Prostate gland (tissue), 2 donors: ENCODE results near the gene RASSF4. TPM values are rescaled to one million over a fixed set of nuclear protein-coding genes. Genes with fewer than 3 reads are reported as not detected.

Experiments used
- DNase-seq: peaks from one replicate; pipeline ENCODE4 v3.0.0-alpha.2; 2019; ENCODE audit warnings: low spot score
- H3K27ac ChIP-seq, 2 donors: fragments of 200-600 bp; sonication (generic); 2 replicates each; pipeline ENCODE4 v1.5.1; 2017 to 2019
- H3K27me3 ChIP-seq: fragments of 200-600 bp; sonication (generic); replicated peaks from 2 replicates; pipeline ENCODE4 v1.5.1; 2019; ENCODE audit not compliant: insufficient read depth
- H3K36me3 ChIP-seq, 2 donors: fragments of 200-600 bp; sonication (generic); 1 replicate in 1 of 2; 2 replicates in 1 of 2; pipeline versions ENCODE4 v1.5.1 to v1.8.1; 2017 to 2019
- H3K4me1 ChIP-seq: fragments of 200-600 bp; sonication (generic); replicated peaks from 2 replicates; pipeline ENCODE4 v1.5.1; 2019
- H3K4me3 ChIP-seq, 2 donors: fragments of 200-600 bp; sonication (generic); 2 replicates each; pipeline ENCODE4 v1.5.1; 2017 to 2019
- H3K9me3 ChIP-seq: fragments of 200-600 bp; sonication (generic); 2 replicates; pipeline ENCODE4 v1.5.1; 2017
- CTCF ChIP-seq, 4 experiments: fragments of 200-600 bp in 2 of 4; fragments of 450-650 bp in 2 of 4; sonication (generic) in 2 of 4; IDR thresholded peaks; 1 replicate in 3 of 4; 2 replicates in 1 of 4; pipeline ENCODE4 v1.5.1; 2016 to 2019; ENCODE audit warnings: antibody characterized with exemption in 4 of 4, mild to moderate bottlenecking in 2 of 4, moderate library complexity in 2 of 4
- POLR2A ChIP-seq: fragments of 450-650 bp; IDR thresholded peaks from one replicate; pipeline ENCODE4 v1.6.1; 2016; ENCODE audit warnings: antibody characterized with exemption, mild to moderate bottlenecking
- POLR2AphosphoS5 ChIP-seq: sonication (generic); formaldehyde crosslinking; IDR thresholded peaks from one replicate; pipeline ENCODE4 v1.6.1; 2017; ENCODE audit warnings: antibody characterized with exemption
- WGBS: methylation state at CpG from one replicate; pipeline ENCODE4 v1.1.5; 2018; 5-methylcytosine and 5-hydroxymethylcytosine counted together
- intact Hi-C: fragments of 100-400 bp; cut with DNase I; formaldehyde crosslinking; loops from one replicate; pipeline ENCODE4 v1.14.2; 2022
- total RNA-seq, 2 donors: library from RNA; depleted of rRNA; stranded (reverse); fragments of >200 nt; gene quantifications; one replicate each; pipeline ENCODE4 v1.1.0, GENCODE V29; 2016

Gene RASSF4
- total RNA-seq, 2 donors from 2014 or later, result 6.1 to 31.0 TPM

DNA sequence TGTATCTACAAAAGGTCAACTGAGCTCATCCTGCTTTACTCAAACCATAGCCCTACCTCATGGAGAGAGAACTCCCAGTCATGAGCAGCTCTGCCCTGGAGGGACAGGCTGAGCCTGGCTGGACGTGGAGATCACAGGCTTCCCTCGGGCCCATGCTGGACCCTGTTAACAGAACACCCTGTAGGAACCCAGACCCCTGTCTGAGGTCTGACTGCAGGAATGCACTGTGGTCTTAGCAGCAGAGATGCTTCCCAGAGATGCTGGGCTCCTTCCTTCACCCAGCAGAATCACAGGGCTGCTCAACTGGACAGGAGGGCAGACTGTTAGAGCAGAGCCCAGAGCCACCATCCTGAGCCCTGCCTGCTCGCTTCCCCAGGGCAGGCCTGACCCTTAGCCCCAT lies 47.7 kb upstream of the RASSF4 start:
- no peak for TF ChIP-seq POLR2AphosphoS5
- TF ChIP-seq POLR2A, result no peak
- TF ChIP-seq CTCF (IDR thresholded peaks at IDR 0.05), result no peak
- intact Hi-C loops, result no loop called here
- Histone ChIP-seq H3K27ac (no peak overlapping the region), H3K27me3 (no peaks in the 10 kb centered on the region), H3K4me1 (no peaks in the 10 kb centered on the region), H3K9me3 (no peaks in the 10 kb centered on the region), H3K4me3 (no peak overlapping the region), H3K36me3 (no peaks in the 10 kb centered on the region)
- DNase-seq, result no peak
- WGBS, result 90% methylated on average over 3 of the region's 3 CpGs

- no peak for TF ChIP-seq POLR2AphosphoS5
- TF ChIP-seq CTCF (IDR thresholded peaks at IDR 0.05), result no peak
- no peak for TF ChIP-seq POLR2A
- H3K36me3 ChIP-seq, result no peaks in the 10 kb centered on the region
- WGBS, result 80% methylated on average over 11 of the region's 12 CpGs
- no peak overlapping the region for H3K27ac ChIP-seq
- intact Hi-C loops, result no loop called here
- no peaks in the 10 kb centered on the region for H3K9me3 ChIP-seq
- DNase-seq, result no peak
- H3K4me3 ChIP-seq, result no peak overlapping the region
- H3K27me3 ChIP-seq, result no peaks in the 10 kb centered on the region
- no peaks in the 10 kb centered on the region for H3K4me1 ChIP-seq
Observed at GRCh38 chr10:44913350-44914081, 46.1 kb upstream of the RASSF4 start.

DNA sequence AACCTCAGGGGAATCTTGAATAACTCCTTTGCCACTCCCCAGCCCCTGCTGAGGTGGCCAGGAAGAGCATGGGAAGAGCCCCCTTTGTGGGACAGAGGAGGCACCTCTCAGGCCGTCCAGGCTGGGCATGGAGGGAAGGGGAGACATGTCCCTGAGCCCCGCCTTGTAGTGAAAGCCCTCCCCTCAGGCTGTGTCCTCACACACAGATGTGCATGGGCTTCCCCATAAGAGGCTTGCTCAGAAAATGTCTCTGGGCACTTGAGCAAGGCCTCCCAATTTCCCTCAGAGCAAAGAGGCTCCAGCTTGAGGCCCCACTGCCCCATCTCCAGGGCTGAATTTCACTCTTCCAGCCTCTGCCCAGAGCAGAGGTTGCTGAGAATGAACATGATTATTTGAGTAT lies 44.7 kb upstream of the RASSF4 start:
- Histone ChIP-seq H3K4me3 (no peak overlapping the region), H3K27me3 (no peaks in the 10 kb centered on the region), H3K4me1 (no peaks in the 10 kb centered on the region), H3K27ac (no peak overlapping the region), H3K36me3 (no peaks in the 10 kb centered on the region), H3K9me3 (no peaks in the 10 kb centered on the region)
- TF ChIP-seq POLR2A, result no peak
- no peak for TF ChIP-seq POLR2AphosphoS5
- no peak for TF ChIP-seq CTCF (IDR thresholded peaks at IDR 0.05)
- DNase-seq, result no peak
- 80% methylated on average over 1 of the region's 2 CpGs for WGBS
- intact Hi-C loops, result no loop called here

DNA sequence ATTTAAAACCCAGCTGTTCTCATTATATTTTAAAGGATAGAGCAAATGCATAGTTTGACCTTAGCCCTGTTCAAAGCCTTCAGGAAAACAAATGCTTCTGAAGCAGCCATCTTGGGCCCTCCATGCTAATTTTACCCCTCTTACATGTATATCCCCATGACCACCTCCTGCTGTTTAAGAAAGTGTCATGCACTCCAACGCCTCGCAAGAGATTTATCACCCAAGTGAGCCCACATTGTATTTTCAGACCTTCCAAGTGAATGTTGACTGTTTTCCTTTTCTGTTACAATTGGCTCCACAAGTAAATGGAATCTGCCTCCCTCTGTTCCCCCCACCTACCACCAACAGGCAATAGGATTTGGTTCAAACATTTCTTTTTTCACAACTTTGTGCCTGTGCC lies 43.2 kb upstream of the RASSF4 start:
- Histone ChIP-seq H3K9me3 (no peaks in the 10 kb centered on the region), H3K27ac (no peak overlapping the region), H3K27me3 (no peaks in the 10 kb centered on the region), H3K4me3 (no peak overlapping the region), H3K36me3 (no peaks in the 10 kb centered on the region), H3K4me1 (no peaks in the 10 kb centered on the region)
- TF ChIP-seq POLR2A (no peak), CTCF (IDR thresholded peaks at IDR 0.05) (no peak), POLR2AphosphoS5 (no peak)
- no peak for DNase-seq
- WGBS, result 64% methylated on average over 2 of the region's 2 CpGs
- intact Hi-C loops, result no loop called here

DNA sequence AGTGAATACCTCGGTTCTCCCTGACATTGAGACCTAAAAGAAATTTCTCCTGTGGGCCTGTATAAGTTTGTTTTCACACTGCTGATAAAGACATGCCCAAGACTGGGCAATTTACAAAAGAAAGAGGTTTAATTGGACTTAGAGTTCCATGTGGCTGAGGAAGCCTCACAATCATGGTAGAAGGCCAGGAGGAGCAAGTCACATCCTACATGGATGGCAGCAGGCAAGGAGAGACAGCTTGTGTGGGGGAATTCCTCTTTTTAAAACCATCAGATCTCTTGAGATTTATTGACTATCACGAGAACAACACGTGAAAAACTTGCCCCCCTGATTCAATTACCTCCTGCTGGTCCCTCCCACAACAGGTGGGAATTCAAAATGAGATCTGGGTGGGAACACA lies 41.8 kb upstream of the RASSF4 start:
- no peak for DNase-seq
- 70% methylated on average over 3 of the region's 3 CpGs for WGBS
- Histone ChIP-seq H3K9me3 (no peaks in the 10 kb centered on the region), H3K4me1 (no peaks in the 10 kb centered on the region), H3K36me3 (no peaks in the 10 kb centered on the region), H3K27ac (no peak overlapping the region), H3K4me3 (no peak overlapping the region), H3K27me3 (no peaks in the 10 kb centered on the region)
- no peak for TF ChIP-seq CTCF (IDR thresholded peaks at IDR 0.05)
- TF ChIP-seq POLR2A, result no peak
- no peak for TF ChIP-seq POLR2AphosphoS5
- intact Hi-C loops, result no loop called here
